GM12892 (cell line): ENCODE results near the gene OR10K2.

Experiments
- POLR2A ChIP-seq: IDR thresholded peaks from 2 replicates; pipeline ENCODE4 v1.6.1; 2011; ENCODE audit warnings: low read depth, low read length, control low read depth
- POLR2AphosphoS5 ChIP-seq: IDR thresholded peaks from 2 replicates; pipeline ENCODE4 v1.6.1; 2011; ENCODE audit warnings: low read depth, low read length, control low read depth
- TAF1 ChIP-seq: IDR thresholded peaks from 2 replicates; pipeline ENCODE4 v1.6.1; 2011; ENCODE audit warnings: low read depth, mild to moderate bottlenecking, control low read depth, low read length, borderline replicate concordance

GRCh38 chr1:158393476-158393875 lies 32.6 kb downstream of the OR10K2 start:
- TF ChIP-seq POLR2AphosphoS5 (no peak), POLR2A (no peak), TAF1 (no peak)
